Activated T-cell treated with anti-CD3 and anti-CD28 coated beads, Interleukin-2, amount 50 U/mL, for 4 hours (primary cell): Measurements from ENCODE around the gene SESN2. TPM values are rescaled to one million over a fixed set of nuclear protein-coding genes. Genes with fewer than 3 reads are reported as not detected.

Experiments
- ATAC-seq, 2 donors: fragments of 200-7000 bp; cut with Tn5 transposase; one replicate each; pipeline ENCODE4 v1.10.0; 2021
- DNase-seq: peaks from one replicate; pipeline ENCODE4 v3.0.0-alpha.2; 2020
- H3K27me3 Mint-ChIP-seq: one replicate; pipeline ENCODE4 v1.8.0; 2021; ENCODE audit warnings: low read depth, mixed read lengths
- H3K36me3 Mint-ChIP-seq: one replicate; pipeline ENCODE4 v1.8.0; 2022; ENCODE audit warnings: mixed read lengths; ENCODE audit not compliant: insufficient read depth
- H3K4me1 Mint-ChIP-seq: one replicate; pipeline ENCODE4 v1.8.0; 2021; ENCODE audit warnings: low read depth, mixed read lengths
- H3K4me3 Mint-ChIP-seq: one replicate; pipeline ENCODE4 v1.8.0; 2021; ENCODE audit warnings: mild to moderate bottlenecking, moderate library complexity, mixed read lengths
- H3K9me3 Mint-ChIP-seq: one replicate; pipeline ENCODE4 v1.8.0; 2021; ENCODE audit warnings: mixed read lengths
- total RNA-seq, 3 donors: library from RNA; stranded (reverse); gene quantifications; one replicate each; pipeline ENCODE4 v1.2.1, GENCODE V29; 2021

SESN2 gene
- total RNA-seq, 3 donors from 2014 or later: 21.4 to 38.3 (median 27.3) TPM

- H3K4me3 Mint-ChIP-seq: no peak overlapping the region
- ATAC-seq (no peak), DNase-seq (no peak)
- no peaks in the 10 kb centered on the region for H3K4me1 Mint-ChIP-seq
- H3K27me3 Mint-ChIP-seq: no peaks in the 10 kb centered on the region
- H3K9me3 Mint-ChIP-seq: no peaks in the 10 kb centered on the region
- no peaks in the 10 kb centered on the region for H3K36me3 Mint-ChIP-seq
Observed at GRCh38 chr1:28288487-28288886, 29.2 kb downstream of the SESN2 start.

DNA sequence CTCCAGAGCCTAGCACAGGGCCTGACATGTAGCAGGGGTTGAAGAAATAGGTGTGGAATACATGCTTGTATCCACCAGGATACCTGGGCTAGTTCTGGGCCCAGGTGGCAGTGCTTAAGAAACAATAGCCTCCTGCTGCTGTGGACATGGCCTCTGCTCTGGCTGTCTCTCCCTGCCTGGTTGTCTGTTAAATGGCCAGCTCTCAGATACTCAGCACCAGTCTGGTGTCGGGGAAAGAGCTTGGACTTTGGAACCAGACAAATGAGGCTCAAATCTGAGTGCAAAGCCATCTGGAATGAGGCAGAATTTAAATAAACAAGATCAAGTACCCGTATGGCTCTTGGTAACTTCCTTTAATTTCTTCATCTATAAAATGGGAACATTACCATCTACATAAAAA, 31.5 kb downstream of the SESN2 start:
- DNase-seq: no peak
- H3K9me3 Mint-ChIP-seq: no peaks in the 10 kb centered on the region
- no peak overlapping the region for H3K4me3 Mint-ChIP-seq
- H3K27me3 Mint-ChIP-seq: no peaks in the 10 kb centered on the region
- no peak for ATAC-seq
- no peaks in the 10 kb centered on the region for H3K36me3 Mint-ChIP-seq
- no peaks in the 10 kb centered on the region for H3K4me1 Mint-ChIP-seq

DNA sequence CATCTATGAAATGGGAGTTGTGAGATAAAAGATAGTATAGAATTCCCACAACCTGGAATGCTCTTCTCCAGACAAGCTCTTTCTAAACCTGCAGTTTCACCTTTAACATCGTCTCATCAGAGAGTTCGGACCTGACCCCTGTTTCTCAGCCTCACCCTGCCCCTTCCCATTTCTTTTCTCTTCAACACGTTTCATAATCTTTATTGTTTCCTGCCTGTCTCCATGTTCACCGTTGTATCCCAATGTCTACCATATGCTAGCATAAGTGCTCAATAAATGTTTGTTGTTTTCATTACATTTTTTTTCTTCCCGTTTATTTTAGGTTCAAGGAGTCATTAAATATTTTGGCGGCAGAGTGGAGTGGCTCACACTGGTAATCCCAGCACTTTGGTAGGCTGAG, 32.4 kb downstream of the SESN2 start:
- H3K4me3 Mint-ChIP-seq: no peak overlapping the region
- ATAC-seq (no peak), DNase-seq (no peak)
- no peaks in the 10 kb centered on the region for H3K36me3 Mint-ChIP-seq
- H3K4me1 Mint-ChIP-seq: no peaks in the 10 kb centered on the region
- H3K27me3 Mint-ChIP-seq: peaks cover under 1% of the 10 kb centered on the region
- no peaks in the 10 kb centered on the region for H3K9me3 Mint-ChIP-seq

GRCh38 chr1:28295936-28296335, 36.6 kb downstream of the SESN2 start:
- Mint-ChIP-seq H3K36me3 (no peaks in the 10 kb centered on the region), H3K4me1 (no peaks in the 10 kb centered on the region), H3K27me3 (peaks cover 2% of the 10 kb centered on the region), H3K4me3 (no peak overlapping the region), H3K9me3 (no peaks in the 10 kb centered on the region)
- ATAC-seq: no peak
- DNase-seq: no peak

- Mint-ChIP-seq H3K4me3 (no peak overlapping the region), H3K9me3 (no peaks in the 10 kb centered on the region), H3K4me1 (no peaks in the 10 kb centered on the region), H3K27me3 (peaks cover 2% of the 10 kb centered on the region), H3K36me3 (no peaks in the 10 kb centered on the region)
- no peak for DNase-seq
- ATAC-seq: no peak
Observed at GRCh38 chr1:28296401-28297261, 37.3 kb downstream of the SESN2 start.

- Mint-ChIP-seq H3K27me3 (peaks cover 2% of the 10 kb centered on the region), H3K36me3 (no peaks in the 10 kb centered on the region), H3K4me1 (no peaks in the 10 kb centered on the region), H3K9me3 (no peaks in the 10 kb centered on the region), H3K4me3 (no peak overlapping the region)
- no peak for DNase-seq
- no peak for ATAC-seq
Observed at GRCh38 chr1:28297826-28298225, 38.5 kb downstream of the SESN2 start.

DNA sequence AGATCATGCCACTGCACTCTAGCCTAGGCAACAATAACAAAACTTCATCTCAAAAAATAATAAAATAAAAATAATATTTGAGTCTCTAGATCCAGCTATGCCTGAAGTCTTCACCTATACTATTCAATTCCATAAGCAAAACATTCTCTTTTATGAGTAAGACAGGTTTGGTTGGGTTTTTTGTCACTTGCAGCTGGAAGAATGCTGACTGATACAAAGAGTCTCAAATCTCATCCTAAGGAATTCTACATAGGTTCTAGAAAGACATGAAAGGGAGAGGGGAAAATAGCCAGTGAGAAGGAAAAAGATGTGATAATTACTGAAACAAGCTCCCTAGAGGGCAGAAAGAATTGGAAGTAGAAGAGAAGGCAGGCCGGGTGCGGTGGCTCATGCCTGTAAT, 39.1 kb downstream of the SESN2 start:
- Mint-ChIP-seq H3K4me3 (no peak overlapping the region), H3K27me3 (peaks cover 2% of the 10 kb centered on the region), H3K9me3 (no peaks in the 10 kb centered on the region), H3K4me1 (no peaks in the 10 kb centered on the region), H3K36me3 (no peaks in the 10 kb centered on the region)
- DNase-seq: no peak
- no peak for ATAC-seq

DNA sequence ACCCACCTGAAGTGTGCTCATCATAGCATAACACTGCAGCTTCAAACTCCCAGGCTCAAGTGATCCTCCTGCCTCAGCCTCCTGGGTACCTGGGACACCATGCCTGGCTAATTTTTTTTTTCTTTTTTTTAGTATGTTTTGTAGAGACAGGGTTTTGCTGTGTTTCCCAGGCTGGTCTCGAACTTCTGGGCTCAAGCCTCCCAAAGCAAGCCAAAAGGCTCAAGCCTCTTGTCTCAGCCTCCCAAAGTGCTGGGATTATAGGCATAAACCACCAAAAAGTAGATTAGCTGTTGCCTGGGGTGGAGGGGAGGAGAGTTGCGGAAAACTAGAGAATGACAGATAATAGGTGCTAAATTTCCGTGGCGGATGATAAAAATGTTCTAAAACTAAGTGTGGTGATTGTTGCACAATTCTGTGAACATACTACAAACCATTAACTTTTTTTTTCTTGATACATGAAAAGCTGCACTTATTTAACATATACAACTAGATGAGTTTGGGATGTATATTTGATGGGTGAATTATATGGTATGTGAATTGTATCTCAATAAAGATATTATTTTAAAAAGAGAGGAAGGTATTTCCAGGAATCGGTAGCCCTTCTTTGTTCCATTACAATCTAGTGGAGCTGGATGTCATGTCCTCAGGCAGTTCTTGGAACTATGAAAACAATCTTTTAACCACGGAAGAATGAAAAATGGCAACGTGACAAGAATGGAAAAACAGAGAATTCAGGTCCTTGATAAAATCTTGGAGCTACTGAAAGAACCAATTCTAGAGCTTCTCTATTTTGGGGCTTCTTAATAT, 42.3 kb downstream of the SESN2 start:
- DNase-seq (no peak), ATAC-seq (no peak)
- Mint-ChIP-seq H3K9me3 (no peaks in the 10 kb centered on the region), H3K27me3 (peaks cover 2% of the 10 kb centered on the region), H3K36me3 (no peaks in the 10 kb centered on the region), H3K4me1 (no peaks in the 10 kb centered on the region), H3K4me3 (no peak overlapping the region)

DNA sequence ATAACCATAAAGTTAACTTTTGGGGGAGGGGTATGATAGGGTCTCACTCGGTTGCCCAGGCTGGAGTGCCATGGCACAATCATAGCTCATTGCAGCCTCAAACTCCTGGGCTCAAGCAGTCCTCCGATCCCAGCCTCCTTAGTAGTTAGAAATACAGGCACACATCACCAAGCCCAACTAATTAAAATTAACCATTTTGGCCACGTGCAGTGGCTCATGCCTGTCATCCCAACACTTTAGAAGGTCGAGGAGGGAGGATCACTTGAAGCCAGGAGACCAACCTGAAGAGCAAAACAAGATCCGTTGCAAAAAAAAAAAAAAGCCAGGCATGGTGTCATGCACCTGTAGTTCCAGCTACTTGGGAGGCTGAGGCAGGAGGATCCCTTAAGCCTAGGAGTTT, 42.9 kb downstream of the SESN2 start:
- ATAC-seq (no peak), DNase-seq (no peak)
- no peaks in the 10 kb centered on the region for H3K27me3 Mint-ChIP-seq
- H3K36me3 Mint-ChIP-seq: no peaks in the 10 kb centered on the region
- H3K9me3 Mint-ChIP-seq: no peaks in the 10 kb centered on the region
- no peaks in the 10 kb centered on the region for H3K4me1 Mint-ChIP-seq
- H3K4me3 Mint-ChIP-seq: no peak overlapping the region

- H3K9me3 Mint-ChIP-seq: no peaks in the 10 kb centered on the region
- DNase-seq (no peak), ATAC-seq (no peak)
- no peaks in the 10 kb centered on the region for H3K4me1 Mint-ChIP-seq
- H3K4me3 Mint-ChIP-seq: no peak overlapping the region
- H3K27me3 Mint-ChIP-seq: no peaks in the 10 kb centered on the region
- H3K36me3 Mint-ChIP-seq: no peaks in the 10 kb centered on the region
Observed at GRCh38 chr1:28306301-28306949, 47.1 kb downstream of the SESN2 start.

GRCh38 chr1:28308750-28309149, 49.4 kb downstream of the SESN2 start:
- H3K4me3 Mint-ChIP-seq: no peak overlapping the region
- DNase-seq (no peak), ATAC-seq (no peak)
- no peaks in the 10 kb centered on the region for H3K4me1 Mint-ChIP-seq
- H3K36me3 Mint-ChIP-seq: no peaks in the 10 kb centered on the region
- H3K27me3 Mint-ChIP-seq: no peaks in the 10 kb centered on the region
- H3K9me3 Mint-ChIP-seq: no peaks in the 10 kb centered on the region

DNA sequence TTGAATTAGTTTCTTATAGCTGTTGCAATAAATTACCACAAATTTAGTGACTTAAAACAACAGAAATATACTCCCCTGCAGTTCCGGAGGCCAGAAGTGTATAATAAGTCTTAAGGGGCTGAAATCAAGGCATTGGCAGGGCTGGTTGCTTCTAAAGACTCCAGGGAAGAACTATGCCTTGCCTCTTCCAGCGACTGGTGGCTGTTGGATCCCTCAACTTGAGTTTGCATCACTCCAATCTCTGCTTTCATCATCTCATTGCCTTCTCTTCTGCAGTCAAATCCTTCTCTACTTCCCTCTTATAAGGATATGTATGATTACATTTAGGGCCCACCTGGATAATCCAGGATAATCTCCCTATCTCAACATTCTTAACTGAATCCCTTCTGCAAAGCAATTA, 50.4 kb downstream of the SESN2 start:
- no peak for ATAC-seq
- Mint-ChIP-seq H3K36me3 (no peaks in the 10 kb centered on the region), H3K27me3 (no peaks in the 10 kb centered on the region), H3K4me1 (no peaks in the 10 kb centered on the region), H3K4me3 (no peak overlapping the region), H3K9me3 (no peaks in the 10 kb centered on the region)
- DNase-seq: no peak

GRCh38 chr1:28313702-28314546, 54.6 kb downstream of the SESN2 start:
- no peaks in the 10 kb centered on the region for H3K4me1 Mint-ChIP-seq
- no peaks in the 10 kb centered on the region for H3K9me3 Mint-ChIP-seq
- DNase-seq (no peak), ATAC-seq (no peak)
- no peaks in the 10 kb centered on the region for H3K27me3 Mint-ChIP-seq
- no peak overlapping the region for H3K4me3 Mint-ChIP-seq
- no peaks in the 10 kb centered on the region for H3K36me3 Mint-ChIP-seq

- DNase-seq: no peak
- no peak overlapping the region for H3K4me3 Mint-ChIP-seq
- no peaks in the 10 kb centered on the region for H3K4me1 Mint-ChIP-seq
- ATAC-seq: no peak
- no peaks in the 10 kb centered on the region for H3K36me3 Mint-ChIP-seq
- H3K9me3 Mint-ChIP-seq: no peaks in the 10 kb centered on the region
- no peaks in the 10 kb centered on the region for H3K27me3 Mint-ChIP-seq
Observed at GRCh38 chr1:28314547-28314941, 55.2 kb downstream of the SESN2 start.
